CD4-positive, alpha-beta T cell treated with Interleukin-15 for 1 hour (primary cell): ENCODE results near the gene ATXN1.
"Not testable (repeated sequence)": the region's sequence is repeated elsewhere in the genome, so short reads cannot be mapped to it uniquely, and the experiment has no call there.

Experiments
- DNase-seq: peaks from one replicate; pipeline ENCODE4 v3.0.0-alpha.2; 2020

ATXN1 gene

DNA sequence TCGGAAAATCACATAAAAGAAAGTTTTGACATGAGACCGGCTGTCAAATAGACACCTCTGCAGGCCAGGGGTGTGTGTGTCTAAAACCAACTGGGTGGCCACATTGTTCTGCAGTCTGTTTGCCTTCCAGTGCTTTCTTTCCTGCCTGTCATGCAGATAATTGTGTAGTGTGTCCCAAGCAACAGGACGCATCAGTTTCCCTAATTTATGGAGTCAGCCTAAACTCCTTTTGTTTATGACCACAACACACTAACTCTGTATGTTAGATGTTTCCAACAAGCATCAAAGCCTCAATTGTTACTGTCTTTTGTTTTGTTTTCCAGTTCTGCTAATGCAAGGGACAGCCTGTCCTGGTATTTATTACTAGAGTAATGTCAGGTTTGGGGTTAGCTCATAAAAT lies 205.7 kb downstream of the ATXN1 start:
- DNase-seq = no peak

DNA sequence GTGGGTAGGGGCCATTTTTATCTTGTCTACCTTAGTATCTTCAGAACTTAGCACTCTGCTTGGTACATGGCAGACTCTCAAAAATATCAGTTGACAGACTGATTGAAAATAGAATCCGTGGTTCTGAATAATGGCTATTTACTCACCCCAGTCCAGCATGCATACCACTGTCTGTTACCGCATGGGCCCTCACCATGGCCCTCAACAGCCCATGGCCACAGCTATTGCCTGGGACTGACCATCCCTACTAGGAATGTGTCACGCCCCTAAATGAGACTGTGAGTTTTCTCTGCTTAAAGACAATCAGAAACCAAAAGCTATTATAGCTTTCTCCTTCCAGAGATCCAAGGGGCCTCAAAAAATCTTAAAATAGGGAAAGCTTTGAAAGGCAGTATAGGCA lies 207.7 kb downstream of the ATXN1 start:
- DNase-seq = no peak

DNA sequence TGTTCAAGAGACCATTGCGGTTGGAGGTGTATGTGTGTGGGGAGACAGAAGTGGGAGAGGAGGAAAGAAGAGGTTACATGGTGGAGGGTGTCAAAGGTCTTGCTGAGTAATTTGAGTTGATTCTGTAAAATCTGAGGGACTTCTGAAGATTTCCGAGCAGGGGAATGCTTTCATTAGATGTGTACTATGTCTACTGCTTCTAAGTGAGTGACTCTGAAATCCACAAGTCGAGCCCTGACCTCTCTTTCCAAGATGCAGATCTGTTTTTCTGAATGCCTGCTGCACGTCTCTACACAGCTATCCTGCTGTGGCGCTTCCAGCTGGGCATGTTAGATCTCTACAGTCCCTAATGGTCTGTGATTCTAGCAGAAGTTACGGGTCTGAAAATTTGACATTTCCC lies 209.8 kb downstream of the ATXN1 start:
- DNase-seq = no peak

DNA sequence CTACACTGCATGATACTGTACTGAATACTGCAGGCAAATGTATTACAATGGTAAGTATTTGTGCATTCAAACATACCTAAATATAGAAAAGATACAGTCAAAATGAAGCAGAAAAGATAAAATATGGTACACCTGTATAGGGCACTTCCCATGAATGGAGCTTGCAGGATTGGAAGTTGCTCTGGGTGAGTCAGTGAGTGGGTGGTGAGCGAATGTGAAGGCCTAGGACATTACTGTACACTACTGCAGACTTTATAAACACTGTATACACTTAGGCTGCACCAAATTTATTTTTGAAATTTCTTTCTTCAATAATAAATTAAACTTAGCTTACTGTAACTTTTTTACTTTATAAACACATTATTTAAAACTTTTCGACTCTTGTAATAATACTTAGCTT lies 213.1 kb downstream of the ATXN1 start:
- no peak for DNase-seq

DNA sequence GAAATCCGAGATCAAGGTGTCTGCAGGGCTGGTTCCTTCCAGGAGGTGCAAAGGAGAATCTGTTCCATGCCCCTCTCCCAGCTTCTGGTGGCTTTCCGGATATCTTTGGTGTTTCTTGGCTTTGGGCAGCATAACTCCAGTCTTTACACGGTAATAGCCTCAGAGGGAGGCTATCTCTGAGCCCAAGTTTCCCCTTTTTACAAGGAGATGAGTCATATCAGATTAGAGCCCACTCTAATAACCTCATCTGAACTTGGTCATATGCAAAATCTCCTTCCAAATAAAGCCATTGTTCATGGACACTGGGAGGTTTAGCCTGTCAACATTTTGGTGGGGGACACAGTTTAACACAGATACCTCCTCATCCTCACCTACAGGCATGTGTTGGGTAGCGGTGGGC lies 213.7 kb downstream of the ATXN1 start:
- no peak for DNase-seq

DNA sequence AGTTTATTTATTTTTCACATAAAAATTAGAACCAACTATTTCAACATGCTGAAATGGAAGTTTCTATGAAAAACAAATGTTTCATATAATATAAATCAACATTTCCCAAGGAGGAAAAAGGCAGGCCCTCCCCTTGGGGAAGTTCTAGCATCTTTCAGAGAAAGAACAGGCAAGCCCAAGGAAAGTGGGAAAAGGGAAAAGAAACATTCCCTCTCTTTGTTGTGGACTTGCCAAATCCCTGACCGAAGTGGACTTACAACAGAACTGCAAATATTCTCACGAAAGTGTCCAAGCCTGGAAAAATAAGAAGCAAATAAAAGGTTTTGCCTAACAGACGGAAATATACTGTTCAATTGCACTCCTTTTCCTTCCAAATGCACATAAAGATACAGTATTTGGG lies 214.4 kb downstream of the ATXN1 start:
- DNase-seq = no peak

DNA sequence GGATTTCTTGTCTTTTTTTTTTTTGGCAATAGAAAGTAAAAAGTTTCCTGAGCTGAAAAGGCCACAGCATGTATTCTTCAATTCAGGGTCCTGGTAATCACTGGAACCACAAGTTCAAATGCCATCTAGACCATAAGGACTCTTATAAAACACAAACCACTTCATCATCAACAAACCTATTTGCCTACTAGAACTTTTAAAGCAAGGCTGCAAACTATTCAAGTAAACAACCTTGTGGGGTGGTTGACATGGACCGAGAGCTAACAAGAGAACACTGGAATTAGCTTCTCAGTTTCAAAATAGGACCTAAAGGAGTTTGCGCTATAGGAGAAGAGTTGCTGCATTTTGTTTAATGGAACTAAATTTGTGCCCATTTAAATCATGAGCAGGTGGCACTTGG lies 215.9 kb downstream of the ATXN1 start:
- DNase-seq = no peak

DNA sequence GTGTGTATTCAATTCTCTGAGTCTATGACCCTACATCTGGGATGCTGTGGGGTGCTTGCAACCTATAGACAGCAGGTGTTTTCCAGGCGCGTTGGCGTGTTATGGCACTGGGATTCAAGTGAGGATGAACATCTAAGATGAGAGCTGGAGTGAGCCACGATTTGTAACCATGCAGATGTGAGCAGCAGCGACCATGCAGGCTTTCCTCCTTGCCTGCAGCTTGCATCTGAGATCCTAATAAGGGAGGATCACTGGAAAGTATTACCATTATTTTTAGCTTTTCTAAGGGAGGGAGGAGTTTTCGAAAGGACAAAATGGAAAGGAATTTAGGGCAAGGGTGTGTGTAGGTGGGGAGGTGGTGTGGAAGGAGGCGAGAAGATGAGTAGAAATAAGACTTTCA lies 216.7 kb downstream of the ATXN1 start:
- no peak for DNase-seq

DNA sequence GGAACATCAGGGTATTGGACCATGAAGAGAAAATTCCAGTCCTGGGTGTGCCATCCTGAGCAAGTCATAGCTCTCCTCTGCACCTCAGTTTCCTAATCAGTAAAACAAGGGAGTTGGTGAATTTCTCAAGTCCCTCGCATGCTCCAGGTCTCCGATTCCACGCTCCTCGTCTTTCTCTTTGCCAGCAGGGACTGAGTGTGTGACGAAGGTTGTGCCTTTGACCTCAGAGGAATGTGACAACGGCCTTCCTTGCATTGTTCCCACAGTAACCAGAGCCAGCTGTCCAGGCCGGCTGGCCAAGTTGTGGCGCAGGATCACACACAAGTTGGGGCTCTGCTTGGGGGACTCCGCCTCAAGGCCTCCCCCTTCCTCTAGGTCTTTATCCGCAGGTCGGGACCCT lies 217.3 kb downstream of the ATXN1 start:
- DNase-seq = no peak

DNA sequence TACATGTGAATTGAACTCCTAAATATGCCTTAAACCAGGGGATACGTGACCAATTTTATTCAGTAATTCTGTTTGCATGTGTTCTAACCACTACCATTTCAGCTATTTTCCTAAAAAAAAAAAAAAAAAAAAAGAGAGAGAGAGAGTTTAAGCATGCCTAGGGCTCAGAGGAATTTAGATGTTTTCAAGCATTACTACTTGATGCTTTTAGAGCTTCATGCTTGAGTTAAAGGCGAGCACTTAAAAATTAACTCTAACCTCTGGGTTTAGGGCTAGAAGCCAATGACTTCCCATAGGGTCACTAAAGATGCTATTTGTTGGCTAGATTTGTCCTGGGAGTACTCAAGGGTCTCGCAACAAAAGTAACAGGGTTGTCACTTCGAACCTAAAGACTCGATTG lies 217.7 kb downstream of the ATXN1 start:
- DNase-seq = no peak

DNA sequence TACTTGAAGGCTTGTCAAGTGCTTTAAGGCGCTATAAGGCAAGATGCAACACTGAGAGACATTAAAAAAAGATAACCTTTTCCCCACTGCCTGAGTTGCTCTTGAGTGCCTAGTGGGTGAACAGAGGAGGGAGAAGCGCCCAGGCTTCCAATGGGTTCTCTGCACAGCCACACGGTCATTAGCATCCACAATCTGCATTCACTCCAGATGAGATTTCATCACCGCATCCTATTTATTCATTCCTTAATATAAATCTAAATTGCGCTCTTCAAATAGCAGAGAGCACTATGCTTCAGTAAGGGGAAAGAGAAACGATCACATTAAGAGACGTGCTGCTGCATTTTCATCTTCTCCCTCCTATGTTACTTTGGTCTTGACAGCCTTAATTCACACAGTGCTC lies 219.2 kb downstream of the ATXN1 start:
- no peak for DNase-seq

DNA sequence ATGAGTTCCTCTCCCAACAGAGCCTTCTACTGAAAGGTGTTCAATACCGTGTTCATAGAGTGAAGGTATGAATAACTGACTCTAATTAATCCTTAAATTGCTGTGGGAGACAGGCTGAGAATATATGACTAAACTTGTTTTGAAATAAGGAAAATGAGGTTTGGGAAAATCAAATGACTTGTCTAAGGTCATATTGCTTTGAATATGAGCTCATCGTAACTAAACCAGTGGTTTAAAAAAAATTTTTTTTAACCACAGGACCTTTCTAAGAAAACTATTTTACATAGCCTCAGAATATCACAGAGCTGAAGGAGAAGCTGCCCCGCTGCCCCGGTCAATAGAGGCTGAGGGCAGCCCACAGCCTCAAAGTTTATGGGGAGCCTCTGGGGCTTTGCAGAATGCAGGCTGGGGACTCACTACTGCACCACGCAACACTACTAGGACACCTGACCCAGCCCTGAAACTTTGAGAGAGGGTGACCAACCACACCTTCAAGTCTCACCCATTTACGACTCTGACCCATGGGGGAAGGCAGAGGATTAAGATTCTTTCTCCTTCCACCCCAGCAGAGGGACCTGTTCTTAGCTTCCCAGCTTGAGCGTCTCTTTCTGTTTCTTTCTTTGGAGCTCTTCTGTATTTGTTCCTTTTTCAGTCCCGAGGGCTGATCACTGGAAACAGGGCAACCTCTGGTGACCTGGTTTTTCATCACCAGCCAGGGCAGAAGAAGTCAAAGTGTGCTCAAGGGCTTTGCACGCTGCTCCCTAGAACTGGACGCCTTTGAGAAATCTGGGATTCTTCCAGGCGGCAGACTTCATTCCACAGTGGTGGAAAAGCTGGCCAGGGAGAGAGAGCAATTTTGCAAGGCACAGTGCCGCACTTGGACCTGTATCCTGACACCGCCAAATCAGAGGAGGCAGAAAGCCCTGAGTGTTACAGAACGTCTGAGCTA lies 220.2 kb downstream of the ATXN1 start:
- DNase-seq = no peak

DNA sequence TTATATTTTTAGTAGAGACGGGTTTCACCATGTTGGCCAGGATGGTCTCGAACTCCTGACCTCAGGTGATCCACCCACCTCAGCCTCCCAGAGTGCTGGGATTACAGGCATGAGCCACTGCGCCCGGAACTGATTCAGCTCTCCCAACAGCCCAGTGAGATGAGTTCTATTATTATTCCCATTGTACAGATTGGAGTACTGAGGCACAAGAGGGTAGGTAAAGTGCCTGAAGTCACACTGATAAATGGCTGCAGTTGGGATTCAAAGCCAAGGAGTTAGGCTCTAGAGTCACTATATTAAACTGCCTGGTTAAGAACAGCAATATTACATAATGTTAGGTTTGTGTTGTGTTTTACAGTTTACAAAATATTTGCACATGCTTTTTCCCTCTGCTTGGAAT lies 220.9 kb downstream of the ATXN1 start:
- DNase-seq = not testable (repeated sequence)

DNA sequence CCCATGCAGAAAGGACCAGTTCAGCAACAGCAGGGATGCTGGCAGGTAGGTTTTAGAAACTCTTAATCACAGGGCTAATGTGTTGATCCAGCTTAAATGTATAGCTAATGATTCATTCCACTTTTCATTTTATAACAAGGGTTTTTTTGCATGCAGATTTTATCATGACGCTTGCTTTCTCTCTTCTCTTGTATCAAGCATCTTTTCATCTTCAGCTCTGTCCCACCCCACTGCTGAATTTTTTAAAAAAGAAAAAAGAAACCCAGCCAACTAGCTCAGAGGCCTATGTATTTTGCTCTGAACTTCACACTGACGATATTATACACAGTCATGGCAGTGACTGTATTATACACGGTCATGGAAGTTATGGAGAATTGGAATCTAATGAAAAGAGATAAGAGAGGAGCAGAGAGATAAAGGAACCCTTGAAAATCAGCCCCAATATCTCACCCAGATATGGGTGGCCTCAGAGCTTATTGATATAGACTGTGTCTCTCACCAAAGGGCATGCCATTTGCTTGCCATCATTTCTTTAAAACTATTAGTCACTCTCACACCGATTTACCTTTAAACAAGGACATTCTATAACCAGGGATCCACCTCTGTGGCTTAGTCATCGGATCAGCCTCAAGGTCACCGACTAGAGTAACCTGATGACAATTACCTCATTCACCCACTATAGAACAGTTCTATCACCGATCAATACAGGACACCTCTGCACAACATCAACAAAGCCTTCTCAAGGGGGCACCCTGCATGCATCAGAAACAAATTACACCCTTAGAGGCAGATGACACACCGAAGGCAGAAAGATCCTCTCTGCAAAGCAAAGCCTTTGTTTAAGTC lies 222.0 kb downstream of the ATXN1 start:
- no peak for DNase-seq

DNA sequence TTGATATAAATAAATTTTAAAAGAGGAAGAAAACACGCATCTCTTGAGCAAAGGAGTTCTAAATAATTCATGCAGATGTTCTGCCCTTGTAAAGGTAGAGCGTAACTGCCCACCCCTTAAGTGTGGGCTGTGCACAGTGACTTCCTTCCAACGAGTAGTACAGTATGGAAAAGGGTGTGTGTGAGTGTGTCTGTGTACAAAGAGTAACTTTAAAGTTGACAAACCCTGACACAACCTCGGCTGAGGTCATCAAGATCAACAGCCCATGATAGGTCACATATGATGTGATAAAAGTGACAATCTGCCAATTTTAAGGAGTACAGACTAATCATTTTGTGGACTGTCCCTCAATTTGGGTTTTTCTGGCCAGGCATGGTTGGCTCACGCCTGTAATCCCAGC lies 225.7 kb downstream of the ATXN1 start:
- no peak for DNase-seq

DNA sequence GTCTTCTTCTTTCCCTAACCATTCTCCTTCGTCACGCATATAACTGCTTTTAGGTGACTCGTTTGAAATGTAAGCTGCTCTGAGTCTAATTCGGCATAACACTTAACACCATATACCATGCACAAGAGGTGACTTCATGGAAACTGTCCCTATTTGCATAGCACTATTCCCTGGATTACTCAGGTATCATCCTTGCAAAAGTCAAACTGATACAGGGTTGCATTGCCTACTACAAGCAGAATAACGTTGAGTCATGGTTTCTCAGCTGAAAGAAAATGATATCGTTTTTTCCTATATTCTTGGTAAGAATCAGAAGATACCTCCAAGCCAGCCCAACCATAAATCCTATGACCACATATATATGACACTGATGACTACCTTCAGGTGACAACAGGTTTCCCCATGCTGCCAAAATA lies 227.5 kb downstream of the ATXN1 start:
- no peak for DNase-seq

DNA sequence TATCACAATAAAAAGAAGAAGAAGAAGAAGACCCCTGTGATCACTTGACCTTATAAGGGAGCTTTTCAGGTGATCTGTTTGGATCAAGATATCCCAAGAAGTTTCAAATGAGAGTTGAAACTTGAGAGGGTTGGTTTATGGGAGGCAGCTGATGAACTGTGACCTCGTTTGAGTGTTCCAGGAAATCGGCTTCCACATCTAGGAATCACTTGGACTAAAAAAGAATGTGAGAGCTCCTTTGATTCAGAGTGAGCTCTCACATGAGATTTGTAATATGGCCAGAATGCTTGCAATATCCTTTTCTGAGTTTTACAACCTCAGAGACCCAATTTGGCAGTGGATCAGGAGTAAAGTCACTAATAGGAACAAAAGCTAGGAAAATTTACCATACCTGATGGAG lies 228.1 kb downstream of the ATXN1 start:
- no peak for DNase-seq

DNA sequence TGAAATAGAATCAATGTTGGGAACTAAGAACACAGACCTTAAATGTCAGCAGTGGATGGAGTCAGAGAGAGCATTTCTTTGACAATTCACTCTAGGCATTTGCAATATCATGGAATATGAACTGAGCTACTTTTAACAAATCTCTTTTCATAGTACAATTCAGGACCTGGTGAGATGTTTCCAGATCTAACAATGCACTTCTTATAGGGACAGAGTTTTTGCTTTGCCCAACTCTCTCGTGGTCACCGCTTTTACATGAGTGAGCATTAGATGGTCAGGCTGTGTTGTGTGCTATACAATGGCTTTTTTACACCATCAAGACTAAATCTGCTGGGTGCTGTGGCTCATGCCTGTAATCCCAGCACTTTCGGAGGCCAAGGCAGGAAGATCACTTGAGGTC lies 233.6 kb downstream of the ATXN1 start:
- no peak for DNase-seq

DNA sequence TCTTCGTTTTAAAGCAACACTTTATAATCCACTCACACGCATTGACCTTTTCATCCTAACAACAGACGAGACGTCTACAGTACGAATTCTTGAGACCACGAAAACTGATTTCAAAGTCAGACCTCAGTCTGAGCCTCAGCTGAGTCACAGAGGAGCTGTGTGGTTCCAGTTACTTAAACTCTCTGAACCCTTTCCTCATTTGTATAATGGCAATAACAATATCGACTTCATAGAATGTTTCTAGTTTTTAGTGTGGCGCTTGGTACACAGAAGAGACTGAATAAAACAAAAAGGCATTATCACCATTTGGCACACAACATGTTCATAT lies 236.9 kb downstream of the ATXN1 start:
- no peak for DNase-seq

DNA sequence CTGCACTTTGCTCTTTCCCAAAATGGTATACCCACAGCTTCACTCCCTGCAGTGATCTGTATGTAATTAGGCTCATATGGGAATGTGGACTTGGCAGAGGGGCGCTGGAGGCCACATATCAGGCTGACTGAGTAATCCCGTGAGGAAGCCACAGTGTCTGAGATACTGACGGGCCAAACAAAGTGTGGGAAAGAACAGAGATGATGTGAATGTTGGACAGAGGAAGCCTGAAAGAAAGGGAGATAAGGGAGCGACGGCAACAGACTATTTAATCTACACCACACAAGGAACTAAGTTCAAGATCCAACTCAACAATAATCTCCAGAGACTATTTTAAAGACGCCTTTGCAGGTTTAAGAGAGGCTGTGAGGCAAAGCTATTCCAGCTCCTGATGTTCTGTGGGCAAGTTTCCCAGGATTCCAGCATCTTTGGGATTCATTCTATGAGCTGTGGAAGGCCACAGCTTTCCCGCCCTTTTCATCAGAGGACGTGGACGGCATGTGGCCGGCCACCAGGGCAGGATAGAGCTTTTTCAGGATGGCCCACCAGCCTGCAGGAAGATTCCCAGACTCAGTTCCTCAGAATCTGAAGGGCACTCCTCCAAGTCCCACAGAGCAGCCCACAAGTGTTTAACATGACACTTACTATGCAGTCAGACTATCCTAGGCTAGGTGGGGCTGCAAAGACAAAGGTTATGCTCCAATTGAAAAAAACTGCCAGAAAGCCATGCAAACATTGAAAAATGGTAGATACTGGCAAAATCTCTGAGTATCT lies 237.5 kb downstream of the ATXN1 start:
- DNase-seq = no peak

DNA sequence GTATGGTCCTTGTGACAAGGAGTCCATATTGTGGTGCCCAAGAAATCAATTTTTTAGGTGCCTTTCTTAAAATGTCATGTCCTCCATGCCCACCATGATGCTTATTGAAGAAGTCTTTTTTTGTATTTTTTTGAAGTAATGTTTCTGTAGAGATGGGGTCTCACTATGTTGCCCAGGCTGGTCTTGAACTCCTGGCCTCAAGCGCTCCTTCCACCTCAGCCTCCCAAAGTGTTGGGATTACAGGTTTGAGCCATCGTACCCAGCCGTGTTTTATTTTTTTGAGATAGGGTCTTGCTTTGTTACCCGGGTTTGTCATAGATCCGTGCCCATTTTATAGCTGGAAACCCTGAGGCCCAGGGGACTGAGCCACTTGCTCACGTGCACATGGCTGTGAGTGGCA lies 238.3 kb downstream of the ATXN1 start:
- DNase-seq = no peak

DNA sequence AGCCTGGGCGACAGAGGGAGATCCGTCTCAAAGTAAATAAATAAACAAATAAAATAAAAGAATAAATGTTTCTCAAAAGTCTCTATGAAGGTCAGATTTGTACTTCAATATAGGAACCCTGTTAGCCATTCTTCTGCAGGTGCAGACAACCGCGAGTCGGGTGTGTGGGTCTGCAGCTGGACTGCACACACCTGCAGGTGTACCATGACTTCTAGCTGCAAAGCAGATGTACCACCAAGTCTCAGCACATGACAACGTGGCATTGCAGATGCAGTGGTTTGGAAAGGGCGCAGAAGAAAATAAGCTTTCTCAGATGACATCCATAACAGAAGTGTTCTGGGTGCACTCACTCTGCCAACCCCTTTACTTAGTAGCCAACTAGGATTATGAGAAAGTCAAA lies 239.7 kb downstream of the ATXN1 start:
- DNase-seq = no peak
